CMK (cell line): ENCODE results near the gene FAM219A.

Experiments used
- DNase-seq: peaks from one replicate; pipeline ENCODE4 v3.0.0-alpha.2; 2010; ENCODE audit warnings: low read depth

FAM219A gene

GRCh38 chr9:34349324-34349723 lies 109.0 kb downstream of the FAM219A start:
- DNase-seq = no peak
